ENCODE measurements around the gene NTSR1. TPM values are rescaled to one million over a fixed set of nuclear protein-coding genes. Genes with fewer than 3 reads are reported as not detected.

Gene NTSR1
- total and polyA plus RNA-seq, 2 experiments from 2014 or later: not detected

DNA sequence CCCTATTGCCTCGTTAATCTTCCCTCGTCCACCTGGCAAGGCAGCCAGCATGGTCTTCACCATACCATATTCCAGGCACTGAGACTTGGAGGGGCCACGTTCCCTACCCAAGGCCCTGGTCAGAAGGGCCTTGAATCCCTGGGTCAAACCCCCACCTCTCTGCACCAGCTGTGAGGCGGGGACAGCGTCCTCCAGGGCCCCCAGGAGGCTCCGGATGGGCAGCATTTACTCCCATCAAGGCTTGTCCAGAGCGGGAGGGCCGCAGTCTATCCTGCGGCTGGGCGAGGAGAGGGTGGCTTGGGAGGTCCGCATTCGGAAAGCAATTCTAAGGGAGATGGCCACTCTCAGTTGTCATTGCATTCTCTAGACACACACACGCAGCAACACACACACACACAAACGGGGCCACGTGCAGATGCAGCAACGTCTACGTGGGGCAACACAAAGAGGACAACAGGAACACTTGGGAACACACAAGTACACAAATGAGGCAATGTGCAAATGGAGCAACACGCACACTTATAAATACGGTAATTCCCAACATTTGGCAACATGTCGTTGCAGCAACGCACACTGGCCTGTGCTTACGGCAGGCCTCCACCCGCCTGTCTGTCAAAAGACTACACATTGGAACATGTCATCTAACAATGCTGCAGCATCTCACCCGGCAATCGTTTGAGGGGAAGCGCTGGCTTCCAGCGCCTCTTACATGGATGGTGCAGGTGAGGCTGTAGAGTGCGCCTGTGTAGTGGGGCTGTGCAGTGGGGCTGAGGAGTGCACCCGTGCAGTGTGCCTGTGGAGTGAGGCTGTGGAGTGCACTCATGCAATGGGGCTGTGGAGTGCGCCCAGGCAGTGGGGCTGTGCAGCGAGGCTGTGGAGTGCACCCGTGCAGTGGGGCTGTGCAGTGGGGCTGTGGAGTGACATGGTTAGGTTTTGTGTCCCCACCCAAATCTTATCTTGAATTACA, 12.9 kb upstream of the NTSR1 start:
- no peaks in the 10 kb centered on the region for H3K9me3 ChIP-seq (ENCODE audit: low read depth)
- no peak overlapping the region for H3K4me3 ChIP-seq
- H3K36me3 ChIP-seq (ENCODE audit: low read depth): no peaks in the 10 kb centered on the region
- H3K27ac ChIP-seq: no peak overlapping the region
- H4K20me1 ChIP-seq (ENCODE audit: insufficient read depth): no peaks in the 10 kb centered on the region
- no peaks in the 10 kb centered on the region for H3K9me2 ChIP-seq (ENCODE audit: insufficient read depth)
- peaks cover 10% of the 10 kb centered on the region; the same call in 1 of the 2 replicates for H3K27me3 ChIP-seq (replicated peaks; ENCODE audit: insufficient read depth)
- no peaks in the 10 kb centered on the region for H3F3A ChIP-seq (ENCODE audit: insufficient read depth)
- no peak for DNase-seq
- in situ Hi-C loops (cut with MboI): loop anchor here (5.0 kb wide), 1 partner anchor 52 kb away; no protein-coding TSS in a partner anchor
- H3K4me1 ChIP-seq (ENCODE audit: insufficient read depth): no peaks in the 10 kb centered on the region
- no peak overlapping the region for H2AFZ ChIP-seq
- WGBS, 2 experiments (ENCODE audit: low coverage in 1 of 2, low lambda C conversion rate in 2 of 2, missing lambda C conversion rate in 2 of 2): 67 to 68% methylated on average over 29 to 32 of the region's 32 CpGs
- no peak overlapping the region for H3K4me2 ChIP-seq (ENCODE audit: unreplicated experiment)
- H3K79me2 ChIP-seq (ENCODE audit: insufficient read depth): no peaks in the 10 kb centered on the region
- TF ChIP-seq EZH2phosphoT487 (IDR thresholded peaks at IDR 0.05; ENCODE audit: insufficient read depth, low read depth): no peak
- no peak for TF ChIP-seq EZH2 (IDR thresholded peaks at IDR 0.05; ENCODE audit: insufficient read depth, poor library complexity, severe bottlenecking)
- H3K9ac ChIP-seq: no peak overlapping the region

DNA sequence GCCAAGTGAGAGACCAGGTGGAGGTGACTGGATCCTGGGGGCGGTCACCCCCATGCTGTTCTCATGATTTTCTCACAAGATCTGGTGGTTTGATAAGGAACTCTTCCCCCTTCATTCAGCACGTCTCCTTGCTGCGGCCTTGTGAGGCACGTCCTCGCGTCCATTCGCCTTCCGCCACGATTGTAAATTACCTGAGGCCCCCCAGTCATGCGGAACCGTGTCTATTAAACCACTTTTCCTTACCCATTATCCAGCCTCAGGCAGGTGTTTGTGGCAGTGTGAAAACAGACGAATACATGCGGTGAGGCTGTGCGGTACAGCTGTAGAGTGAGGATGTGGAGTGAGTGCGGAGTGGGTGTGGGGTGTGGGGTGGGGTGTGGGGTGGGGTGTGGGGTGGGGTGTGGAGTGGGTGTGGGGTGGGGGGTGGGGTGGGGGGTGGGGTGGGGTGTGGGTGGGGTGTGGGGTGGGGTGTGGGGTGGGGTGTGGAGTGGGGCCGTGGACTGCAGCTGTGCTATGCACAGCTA, 12.1 kb upstream of the NTSR1 start:
- Histone ChIP-seq H3K4me3 (no peak overlapping the region), H3K27me3 (replicated peaks; ENCODE audit: insufficient read depth) (peaks cover 10% of the 10 kb centered on the region; the same call in 1 of the 2 replicates), H3K9me3 (ENCODE audit: low read depth) (no peaks in the 10 kb centered on the region), H3K36me3 (ENCODE audit: low read depth) (no peaks in the 10 kb centered on the region), H3K4me1 (ENCODE audit: insufficient read depth) (no peaks in the 10 kb centered on the region), H3K4me2 (ENCODE audit: unreplicated experiment) (no peak overlapping the region), H2AFZ (no peak overlapping the region), H3F3A (ENCODE audit: insufficient read depth) (no peaks in the 10 kb centered on the region), H3K27ac (no peak overlapping the region), H4K20me1 (ENCODE audit: insufficient read depth) (no peaks in the 10 kb centered on the region), H3K9me2 (ENCODE audit: insufficient read depth) (no peaks in the 10 kb centered on the region), H3K9ac (no peak overlapping the region), H3K79me2 (ENCODE audit: insufficient read depth) (no peaks in the 10 kb centered on the region)
- DNase-seq: no peak
- no peak for TF ChIP-seq EZH2phosphoT487 (IDR thresholded peaks at IDR 0.05; ENCODE audit: insufficient read depth, low read depth)
- no peak for TF ChIP-seq EZH2 (IDR thresholded peaks at IDR 0.05; ENCODE audit: insufficient read depth, poor library complexity, severe bottlenecking)
- 75 to 82% methylated on average over 14 to 16 of the region's 16 CpGs for WGBS, 2 experiments (ENCODE audit: low coverage in 1 of 2, low lambda C conversion rate in 2 of 2, missing lambda C conversion rate in 2 of 2)
- in situ Hi-C loops (cut with MboI): loop anchor here (5.0 kb wide), 1 partner anchor 51 kb away; no protein-coding TSS in a partner anchor

DNA sequence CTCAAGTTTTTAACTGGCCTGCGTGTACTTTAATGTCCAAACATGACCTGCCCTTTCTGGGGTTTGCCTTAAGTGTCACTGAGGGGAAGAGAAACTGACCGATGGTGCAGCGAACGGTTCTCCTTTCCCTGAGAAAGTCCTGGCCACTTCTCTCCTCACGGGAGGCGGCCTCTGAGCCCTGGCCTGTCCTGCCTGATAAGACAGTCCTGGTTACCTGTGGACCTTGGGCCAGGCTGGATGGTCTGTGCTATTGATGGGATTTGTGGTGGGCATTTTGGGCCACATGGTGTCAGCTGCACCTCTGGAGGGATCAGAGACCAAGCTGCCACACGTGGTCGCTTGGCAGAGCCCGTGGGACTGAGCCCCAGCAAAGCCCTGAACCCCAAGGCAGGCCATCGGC, 11.6 kb upstream of the NTSR1 start:
- WGBS, 2 experiments (ENCODE audit: low coverage in 1 of 2, low lambda C conversion rate in 2 of 2, missing lambda C conversion rate in 2 of 2): 67 to 81% methylated on average over 8 to 10 of the region's 10 CpGs
- no peak overlapping the region for H3K4me3 ChIP-seq
- no peak overlapping the region for H3K27ac ChIP-seq
- DNase-seq: no peak
- H3K4me1 ChIP-seq (ENCODE audit: insufficient read depth): no peaks in the 10 kb centered on the region
- H3K36me3 ChIP-seq (ENCODE audit: low read depth): no peaks in the 10 kb centered on the region
- no peaks in the 10 kb centered on the region for H3K79me2 ChIP-seq (ENCODE audit: insufficient read depth)
- H3K4me2 ChIP-seq (ENCODE audit: unreplicated experiment): no peak overlapping the region
- in situ Hi-C loops (cut with MboI): loop anchor here (5.0 kb wide), 1 partner anchor 50 kb away; no protein-coding TSS in a partner anchor
- TF ChIP-seq EZH2 (IDR thresholded peaks at IDR 0.05; ENCODE audit: insufficient read depth, poor library complexity, severe bottlenecking) (no peak), EZH2phosphoT487 (IDR thresholded peaks at IDR 0.05; ENCODE audit: insufficient read depth, low read depth) (no peak)
- H3K9ac ChIP-seq: no peak overlapping the region
- no peaks in the 10 kb centered on the region for H4K20me1 ChIP-seq (ENCODE audit: insufficient read depth)
- no peaks in the 10 kb centered on the region for H3K9me3 ChIP-seq (ENCODE audit: low read depth)
- H3K9me2 ChIP-seq (ENCODE audit: insufficient read depth): no peaks in the 10 kb centered on the region
- peaks cover 10% of the 10 kb centered on the region; the same call in 1 of the 2 replicates for H3K27me3 ChIP-seq (replicated peaks; ENCODE audit: insufficient read depth)
- no peaks in the 10 kb centered on the region for H3F3A ChIP-seq (ENCODE audit: insufficient read depth)
- H2AFZ ChIP-seq: no peak overlapping the region

DNA sequence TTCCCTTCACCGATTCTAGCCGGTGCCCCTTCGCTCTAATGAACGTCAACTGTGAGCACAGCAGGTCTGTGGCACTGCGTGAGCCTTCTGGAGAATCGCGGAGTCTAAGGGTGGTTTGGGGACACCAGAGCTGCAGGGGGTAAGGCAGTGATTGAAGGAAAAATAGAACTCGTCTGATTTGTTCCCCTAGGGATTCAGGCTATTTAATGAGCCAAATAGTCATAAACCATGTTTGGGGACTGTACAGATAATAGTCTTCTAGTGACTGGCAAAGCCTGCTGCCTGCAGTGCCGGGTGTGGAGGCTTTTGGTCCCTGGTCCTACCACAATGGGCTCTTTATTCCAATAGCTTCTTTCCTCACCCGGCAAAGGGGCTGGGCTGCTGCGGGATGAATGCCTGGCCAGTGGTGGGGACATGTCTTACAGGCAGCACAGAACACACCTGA, 11.1 kb upstream of the NTSR1 start:
- in situ Hi-C loops (cut with MboI): loop anchor here (5.0 kb wide), 1 partner anchor 50 kb away; no protein-coding TSS in a partner anchor
- TF ChIP-seq EZH2 (IDR thresholded peaks at IDR 0.05; ENCODE audit: insufficient read depth, poor library complexity, severe bottlenecking) (no peak), EZH2phosphoT487 (IDR thresholded peaks at IDR 0.05; ENCODE audit: insufficient read depth, low read depth) (no peak)
- Histone ChIP-seq H3K36me3 (ENCODE audit: low read depth) (no peaks in the 10 kb centered on the region), H2AFZ (no peak overlapping the region), H3K27me3 (replicated peaks; ENCODE audit: insufficient read depth) (peaks cover 10% of the 10 kb centered on the region; the same call in 1 of the 2 replicates), H3K4me3 (no peak overlapping the region), H3K79me2 (ENCODE audit: insufficient read depth) (no peaks in the 10 kb centered on the region), H3K9ac (no peak overlapping the region), H4K20me1 (ENCODE audit: insufficient read depth) (no peaks in the 10 kb centered on the region), H3K9me3 (ENCODE audit: low read depth) (no peaks in the 10 kb centered on the region), H3K4me1 (ENCODE audit: insufficient read depth) (no peaks in the 10 kb centered on the region), H3F3A (ENCODE audit: insufficient read depth) (no peaks in the 10 kb centered on the region), H3K9me2 (ENCODE audit: insufficient read depth) (no peaks in the 10 kb centered on the region), H3K27ac (no peak overlapping the region), H3K4me2 (ENCODE audit: unreplicated experiment) (no peak overlapping the region)
- 64 to 69% methylated on average over 11 of the region's 11 CpGs for WGBS, 2 experiments (ENCODE audit: low coverage in 1 of 2, low lambda C conversion rate in 2 of 2, missing lambda C conversion rate in 2 of 2)
- no peak for DNase-seq
